Neural cell (in vitro differentiated cells): Measurements from ENCODE around the gene BFSP1.
A peak's percentile ranks its signal among the peaks of the same experiment; 100 is the strongest.

ENCODE experiments used
- CTCF ChIP-seq: fragments of 450-650 bp; IDR thresholded peaks from 2 replicates; pipeline ENCODE4 v1.5.1; 2014; ENCODE audit warnings: antibody characterized with exemption, mild to moderate bottlenecking, moderate library complexity; ENCODE audit not compliant: poor library complexity, severe bottlenecking
- EP300 ChIP-seq: fragments of 450-650 bp; conservative IDR thresholded peaks from 2 replicates; pipeline ENCODE4 v1.6.1; 2014; ENCODE audit warnings: antibody characterized with exemption, mild to moderate bottlenecking, moderate library complexity; ENCODE audit not compliant: poor library complexity, severe bottlenecking
- EZH2 ChIP-seq: fragments of 200-600, 300-800 bp; shearing (Covaris generic), sonication (generic); IDR thresholded peaks from 2 replicates; pipeline ENCODE4 v1.6.1; 2014; ENCODE audit warnings: antibody characterized with exemption, low read length, borderline replicate concordance, mild to moderate bottlenecking; ENCODE audit not compliant: insufficient read depth, poor library complexity, severe bottlenecking
- MXI1 ChIP-seq: fragments of 450-650 bp; conservative IDR thresholded peaks from 2 replicates; pipeline ENCODE4 v1.6.1; 2014; ENCODE audit warnings: antibody characterized with exemption, mild to moderate bottlenecking; ENCODE audit not compliant: poor library complexity, severe bottlenecking
- SMC3 ChIP-seq: fragments of 450-650 bp; conservative IDR thresholded peaks from 2 replicates; pipeline ENCODE4 v1.6.1; 2014; ENCODE audit warnings: antibody characterized with exemption, mild to moderate bottlenecking, moderate library complexity; ENCODE audit not compliant: poor library complexity

DNA sequence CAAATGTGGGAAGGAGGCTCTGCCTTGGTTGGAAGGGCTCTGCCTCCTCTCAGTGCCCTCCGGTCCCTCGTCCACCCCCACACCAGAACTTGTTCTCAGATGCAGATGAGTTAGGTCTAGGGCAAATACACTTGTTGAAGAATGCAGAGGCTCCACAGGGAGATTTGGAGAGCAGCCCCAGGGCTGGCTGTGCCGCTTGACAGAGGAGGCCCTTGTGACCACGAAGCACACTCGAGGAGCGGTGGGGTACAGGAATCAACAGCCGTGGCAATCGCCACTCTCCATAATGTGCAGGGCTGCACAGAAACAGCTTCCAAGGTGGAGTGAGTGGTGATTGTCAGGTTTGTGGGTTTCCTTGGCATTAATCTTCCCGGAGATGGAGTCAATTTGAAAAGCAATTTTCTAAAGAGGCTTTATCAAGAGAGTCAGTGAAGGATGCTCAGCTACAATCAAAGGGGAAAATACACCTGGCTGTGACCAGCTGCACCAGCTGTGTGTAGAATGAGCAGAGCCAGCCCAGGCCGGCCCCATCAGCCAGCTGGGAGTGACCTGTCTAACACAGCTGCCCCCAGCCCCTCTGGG lies 59.5 kb downstream of the BFSP1 start:
- TF ChIP-seq CTCF (no peak), EZH2 (no peak), MXI1 (no peak), EP300 (peak; percentile 89), SMC3 (peak; percentile 3)
